T1000 (cell line): Measurements from ENCODE around the gene BTAF1.
"Not testable (repeated sequence)": the region's sequence is repeated elsewhere in the genome, so short reads cannot be mapped to it uniquely, and the experiment has no call there.

ENCODE experiments used
- DNase-seq: peaks from one replicate; lab custom pipeline; 2025; ENCODE audit warnings: mixed read lengths; lab: John Stamatoyannopoulos, UW

Gene BTAF1

DNA sequence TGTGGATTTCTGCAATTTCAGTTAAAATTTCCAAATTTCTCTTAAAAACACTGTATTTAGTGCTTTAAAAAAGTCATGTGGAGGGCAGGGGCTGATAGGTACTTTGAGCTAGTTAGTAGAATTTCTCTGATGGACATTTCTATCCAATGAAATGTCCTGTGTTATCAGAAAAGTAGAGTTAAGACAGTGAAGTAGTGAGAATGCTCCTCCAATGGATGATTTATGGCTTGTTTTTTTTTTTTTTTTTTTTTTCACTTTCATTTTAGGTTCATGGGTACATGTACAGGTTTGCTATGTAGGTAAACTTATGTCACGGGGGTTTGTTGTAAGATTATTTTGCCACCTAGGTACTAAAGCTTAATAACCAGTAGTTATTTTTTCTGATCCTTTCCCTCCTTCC, 55.0 kb downstream of the BTAF1 start:
- no peak for DNase-seq

DNA sequence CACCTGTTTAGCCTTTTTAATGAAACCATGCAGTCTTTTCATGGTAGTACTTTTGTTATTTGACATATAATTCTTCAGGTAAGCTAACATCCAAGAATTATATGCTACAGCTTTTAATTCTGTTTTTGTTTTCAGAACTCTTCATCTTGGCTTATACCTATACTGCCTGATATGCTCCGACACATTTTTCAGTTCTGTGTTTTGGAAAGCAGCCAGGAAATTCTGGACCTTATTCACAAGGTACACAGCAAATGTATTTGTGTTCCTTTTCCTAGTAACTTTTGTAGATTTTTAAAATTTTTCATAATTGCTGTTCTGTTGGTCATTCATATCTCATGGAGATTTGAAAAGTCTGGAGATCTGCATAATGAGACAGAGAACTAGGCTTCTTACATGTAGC, 56.7 kb downstream of the BTAF1 start:
- no peak for DNase-seq

DNA sequence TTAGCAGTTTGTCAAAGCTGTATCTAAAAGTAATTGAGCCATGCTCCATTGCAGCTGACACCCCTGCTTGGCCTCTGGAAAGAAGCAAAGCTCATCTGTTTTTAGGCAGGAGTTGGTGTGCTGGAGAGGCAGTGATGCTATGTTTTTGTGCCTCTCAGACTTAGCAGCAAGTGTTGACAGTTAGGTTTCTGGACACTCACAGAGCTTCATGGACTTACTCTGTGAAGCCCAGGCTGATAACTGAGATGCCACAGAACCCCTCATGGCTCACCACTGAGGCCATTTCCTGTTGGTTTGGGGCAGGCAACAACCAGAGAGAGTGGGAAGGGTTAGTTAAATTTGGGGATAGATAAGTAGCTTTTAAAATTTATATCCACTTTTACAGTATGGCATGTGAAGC, 59.8 kb downstream of the BTAF1 start:
- DNase-seq: no peak

DNA sequence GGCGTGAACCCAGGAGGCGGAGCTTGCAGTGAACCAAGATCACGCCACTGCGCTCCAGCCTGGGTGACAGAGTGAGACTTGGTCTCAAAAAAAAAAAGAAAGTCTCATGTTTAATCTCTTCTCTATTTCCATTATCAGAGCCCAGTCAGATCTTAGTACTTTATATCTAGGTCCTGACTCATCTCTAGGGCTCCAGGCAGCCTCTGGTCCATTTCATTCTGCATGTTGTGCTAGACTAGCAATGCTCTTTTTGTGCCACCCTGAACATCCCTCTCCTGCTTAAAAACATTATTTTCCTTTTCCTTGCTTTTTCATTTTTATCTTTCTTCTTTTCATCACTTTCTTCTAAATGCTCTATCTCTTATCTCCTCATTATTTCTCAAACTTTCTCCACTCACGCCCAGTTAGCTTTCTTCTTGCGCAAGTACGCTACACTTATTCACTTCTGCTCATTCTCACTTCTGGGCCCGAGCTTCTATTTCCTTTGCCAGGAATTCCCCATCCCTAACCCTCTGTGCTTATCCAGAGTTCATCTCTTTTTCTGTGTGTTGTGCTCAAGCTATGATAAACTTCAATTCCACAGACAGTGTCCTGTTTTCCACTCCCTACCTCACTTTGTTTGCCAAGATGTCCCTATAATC, 63.9 kb downstream of the BTAF1 start:
- DNase-seq: no peak

DNA sequence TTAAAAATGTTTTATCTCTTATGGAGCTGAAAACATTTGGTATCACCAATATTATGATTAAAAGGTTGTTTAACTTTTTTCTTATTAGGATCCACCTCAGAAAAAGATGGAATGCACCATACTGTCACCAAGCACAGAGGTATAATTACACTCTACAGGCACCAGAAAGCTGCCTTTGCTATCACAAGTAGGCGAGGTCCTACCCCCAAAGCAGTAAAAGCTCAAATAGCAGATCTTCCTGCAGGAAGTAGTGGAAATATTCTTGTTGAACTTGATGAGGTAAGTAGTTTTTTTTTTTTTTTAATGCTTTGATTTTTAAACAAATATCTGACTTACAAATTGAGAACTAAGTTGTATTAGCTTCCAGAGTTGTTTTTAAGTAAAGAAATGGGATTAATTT, 68.5 kb downstream of the BTAF1 start:
- no peak for DNase-seq

DNA sequence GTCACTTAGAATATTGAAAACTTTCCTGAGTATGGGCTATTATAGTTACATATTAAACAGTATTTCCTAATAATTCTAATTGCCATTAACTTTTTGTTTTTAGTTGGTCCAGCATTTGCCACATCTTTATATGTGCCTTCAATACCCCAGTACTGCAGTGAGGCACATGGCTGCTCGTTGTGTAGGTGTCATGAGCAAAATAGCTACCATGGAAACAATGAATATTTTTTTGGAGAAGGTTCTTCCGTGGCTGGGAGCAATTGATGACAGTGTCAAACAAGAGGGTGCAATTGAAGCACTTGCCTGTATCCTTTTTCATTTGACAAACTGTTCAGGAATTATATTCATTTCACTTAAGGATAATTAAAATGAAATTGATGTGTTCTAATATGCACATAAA, 72.7 kb downstream of the BTAF1 start:
- no peak for DNase-seq

DNA sequence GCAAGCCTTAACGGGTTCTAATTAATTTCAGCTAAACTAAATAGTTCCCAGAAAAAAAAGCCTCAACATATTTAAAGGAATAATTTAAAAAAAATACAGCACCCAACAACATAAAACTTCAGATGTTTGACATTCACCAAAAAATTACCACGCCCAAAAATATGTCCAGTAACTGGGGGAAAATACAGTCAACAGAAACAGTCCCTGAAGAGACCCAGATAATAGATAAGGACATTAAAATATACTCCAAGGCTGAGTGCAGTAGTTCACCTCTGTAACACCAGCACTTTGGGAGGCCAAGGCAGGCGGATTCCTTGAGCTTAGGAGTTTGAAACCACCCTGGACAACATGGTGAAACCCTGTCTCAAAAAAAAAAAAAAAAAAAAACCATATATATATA, 78.0 kb downstream of the BTAF1 start:
- no peak for DNase-seq

DNA sequence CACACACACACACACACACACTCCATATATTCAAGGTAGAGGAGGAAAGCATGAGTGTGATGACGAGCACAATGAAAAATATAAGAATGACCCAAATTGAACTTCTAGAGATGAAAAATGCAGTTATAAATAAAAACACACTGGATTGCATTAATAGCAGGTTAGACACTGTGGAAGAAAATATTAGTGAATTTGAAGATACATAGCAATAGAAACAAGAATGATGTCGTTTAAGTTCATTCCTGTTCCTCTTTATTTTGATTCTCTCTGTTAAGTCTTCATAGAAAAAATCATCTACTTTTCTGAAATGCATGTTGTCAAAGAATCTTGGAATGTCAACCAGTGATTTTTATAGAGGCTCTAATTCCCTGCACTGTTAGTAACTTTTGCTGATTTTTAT, 78.4 kb downstream of the BTAF1 start:
- no peak for DNase-seq

DNA sequence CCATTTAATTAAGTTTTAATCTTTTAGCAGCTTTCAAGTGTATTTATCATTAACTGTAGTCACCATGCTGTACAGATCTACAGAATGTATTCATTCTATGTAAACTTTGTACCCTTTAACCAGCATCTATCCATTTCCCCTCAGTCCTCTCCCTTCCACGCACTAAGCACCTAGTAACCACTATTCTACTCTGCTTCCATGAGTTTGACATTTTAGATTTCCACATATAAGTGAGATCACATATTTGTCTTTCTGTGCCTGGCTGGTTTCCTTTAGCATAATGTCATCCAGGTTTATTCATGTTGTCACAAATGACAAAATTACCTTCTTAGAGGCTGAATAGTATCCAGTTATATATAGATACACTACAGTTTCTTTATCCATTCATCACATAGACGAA, 79.7 kb downstream of the BTAF1 start:
- DNase-seq: no peak

DNA sequence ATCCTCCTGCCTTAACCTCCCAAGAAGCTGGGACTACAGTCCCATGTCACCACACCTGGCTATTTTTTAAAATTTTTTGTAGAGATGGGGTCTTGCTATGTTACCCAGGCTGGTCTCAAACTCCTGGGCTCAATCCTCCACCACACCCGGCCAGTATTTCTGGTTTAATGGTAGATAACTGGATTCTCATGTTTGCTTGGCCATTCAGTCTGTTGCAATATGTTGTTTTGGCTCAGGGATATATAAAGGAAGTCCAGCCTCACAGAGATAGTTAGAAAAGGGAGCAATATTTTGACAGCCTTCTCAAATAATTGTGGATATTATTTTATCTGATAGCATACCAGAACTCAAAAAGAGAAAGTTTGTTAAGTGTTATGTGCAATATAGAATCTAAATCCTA, 82.4 kb downstream of the BTAF1 start:
- DNase-seq: no peak

DNA sequence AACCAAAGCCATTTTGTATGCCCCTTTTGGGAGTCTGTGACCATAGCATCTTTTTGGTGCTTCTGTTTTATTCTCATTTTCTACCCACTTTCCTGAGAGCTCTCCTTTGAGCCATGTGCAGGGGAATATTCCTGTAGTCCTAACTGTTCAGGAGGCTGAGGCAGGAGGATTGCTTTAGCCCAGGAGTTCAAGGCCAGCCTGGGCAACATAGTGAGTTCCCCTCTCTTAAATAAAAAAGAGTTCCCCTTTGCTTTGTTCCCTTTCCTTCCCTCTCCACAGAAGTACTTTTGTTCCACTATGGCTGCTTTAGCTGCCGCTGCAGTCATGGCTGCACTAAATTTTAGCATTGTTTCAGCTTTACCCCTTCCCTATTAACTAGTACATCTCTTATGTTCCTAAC, 85.9 kb downstream of the BTAF1 start:
- DNase-seq: no peak

DNA sequence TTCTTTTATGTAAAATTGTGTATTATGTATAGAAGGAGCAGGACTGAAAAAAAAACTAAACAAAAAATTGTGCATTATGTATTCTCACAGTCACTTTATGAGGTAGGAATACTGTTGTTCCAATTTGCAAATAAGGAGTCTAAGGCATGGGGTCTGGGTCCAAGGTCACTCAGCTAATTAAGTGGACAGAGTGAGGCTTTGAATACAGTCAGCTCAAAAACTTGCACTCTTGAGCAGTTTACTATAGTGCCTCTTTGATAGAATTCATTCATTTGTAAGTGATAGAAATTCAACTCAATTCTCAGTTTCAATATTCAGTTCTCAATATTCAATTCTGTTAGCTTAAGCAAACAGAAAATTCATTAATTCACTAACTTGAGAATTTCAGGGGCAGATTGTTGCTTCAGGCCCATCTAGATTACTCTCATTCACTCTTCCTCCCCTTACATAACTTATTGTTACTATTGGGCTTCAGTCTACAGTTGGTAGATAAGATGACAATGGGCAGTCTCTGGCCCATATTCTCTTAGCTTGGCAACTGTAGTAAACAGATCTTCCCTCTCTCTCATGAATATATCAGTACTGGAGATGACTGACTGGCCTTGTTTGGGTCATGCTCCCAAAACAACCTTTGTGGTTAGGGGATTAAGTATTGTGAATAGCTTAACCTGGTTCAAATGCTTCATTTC, 86.6 kb downstream of the BTAF1 start:
- DNase-seq: no peak

DNA sequence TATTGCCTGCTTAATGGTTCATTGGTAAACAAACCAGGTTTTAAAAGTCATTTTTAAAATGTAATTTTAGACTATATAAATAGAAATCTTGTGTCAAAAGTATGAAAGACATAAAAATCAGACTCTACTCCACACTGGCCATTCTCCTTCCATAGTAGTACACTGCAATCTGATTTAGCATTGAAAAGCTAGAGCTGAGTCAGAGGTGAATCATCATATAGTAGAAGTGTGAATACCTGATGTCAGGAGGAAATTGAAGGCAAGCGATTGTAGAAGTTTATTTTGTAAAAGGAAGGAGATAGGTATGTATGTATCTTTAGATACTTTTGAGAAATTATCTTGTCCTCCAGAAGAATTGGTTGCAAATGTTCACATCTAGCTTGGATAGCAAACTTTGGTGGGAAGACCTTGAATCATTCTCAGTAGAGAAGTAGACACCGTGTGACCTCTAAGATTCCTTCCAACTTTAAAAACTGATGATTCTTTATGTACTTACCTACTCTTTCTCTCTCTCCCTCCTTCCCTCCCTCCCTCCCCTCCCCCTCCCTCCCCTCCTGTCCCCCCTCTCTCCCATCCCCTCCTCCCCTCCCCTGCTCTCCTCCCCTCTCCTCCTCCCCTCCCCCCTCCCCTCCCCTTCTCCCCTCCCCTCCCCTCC, 88.1 kb downstream of the BTAF1 start:
- no peak for DNase-seq

DNA sequence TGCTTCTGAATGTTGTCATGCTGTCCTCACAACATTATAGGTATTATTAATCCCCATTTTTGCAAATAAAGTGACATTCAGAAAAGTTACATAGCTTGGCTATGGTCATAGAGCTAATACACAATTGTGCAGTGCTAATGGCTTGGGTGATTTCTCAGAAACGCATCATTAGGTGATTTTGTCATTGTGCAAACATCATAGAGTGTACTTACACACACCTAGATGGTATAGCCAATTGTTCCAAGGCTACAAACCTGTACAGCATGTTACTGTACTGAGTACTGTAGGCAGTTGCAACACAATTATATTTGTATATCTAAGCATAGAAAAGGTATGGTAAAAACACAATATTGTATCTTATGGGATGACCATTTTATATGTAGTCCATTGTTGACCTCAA, 91.0 kb downstream of the BTAF1 start:
- DNase-seq: no peak

DNA sequence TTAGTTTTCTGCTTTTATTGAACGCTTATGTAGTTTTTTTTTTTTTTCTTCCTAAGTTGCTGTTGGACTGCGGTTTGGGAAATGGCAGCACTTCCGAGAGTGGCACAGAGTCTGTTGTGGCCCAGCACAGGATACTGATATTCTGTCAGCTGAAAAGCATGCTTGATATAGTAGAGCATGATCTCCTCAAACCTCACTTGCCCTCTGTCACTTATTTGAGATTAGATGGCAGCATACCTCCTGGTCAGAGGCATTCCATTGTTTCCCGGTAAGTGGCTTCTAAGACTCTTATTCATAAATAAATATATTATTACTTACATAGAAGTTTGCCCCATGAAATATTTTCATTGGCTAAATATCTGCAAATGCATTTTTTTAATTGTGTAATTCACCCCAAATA, 101.1 kb downstream of the BTAF1 start:
- no peak for DNase-seq

DNA sequence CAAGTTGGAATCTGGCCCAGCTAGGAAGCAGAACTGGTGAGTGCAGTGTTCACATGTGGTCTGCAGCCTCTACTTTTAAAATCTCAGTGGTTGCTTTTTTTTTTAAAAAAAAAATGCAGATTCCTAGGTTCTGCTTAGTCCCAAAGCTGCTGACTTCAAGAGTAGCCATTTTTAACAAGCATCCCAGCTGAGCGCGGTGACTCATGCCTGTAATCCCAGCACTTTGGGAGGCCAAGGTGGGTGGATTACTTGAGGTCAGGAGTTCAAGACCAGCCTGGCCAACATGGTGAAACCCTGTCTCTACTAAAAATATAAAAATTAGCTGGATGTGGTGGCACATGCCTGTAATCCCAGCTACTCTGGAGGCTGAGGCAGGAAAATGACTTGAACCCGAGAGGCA, 101.8 kb downstream of the BTAF1 start:
- DNase-seq: not testable (repeated sequence)

DNA sequence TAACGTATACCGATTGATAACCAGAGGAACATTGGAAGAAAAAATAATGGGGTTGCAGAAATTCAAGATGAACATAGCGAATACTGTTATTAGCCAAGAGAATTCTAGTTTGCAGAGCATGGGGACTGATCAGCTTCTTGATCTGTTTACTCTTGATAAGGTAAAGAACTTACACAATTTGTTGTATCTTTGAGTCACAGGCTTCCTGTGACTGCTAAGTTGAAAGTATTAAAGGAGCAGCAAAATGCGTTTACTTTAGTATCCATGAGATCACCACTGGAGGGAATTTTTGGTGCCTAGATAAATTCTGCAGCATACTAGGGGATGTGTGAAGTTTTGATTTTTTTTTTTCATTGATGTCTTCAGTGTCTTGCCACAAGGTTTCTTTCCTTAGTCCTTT, 103.6 kb downstream of the BTAF1 start:
- no peak for DNase-seq

DNA sequence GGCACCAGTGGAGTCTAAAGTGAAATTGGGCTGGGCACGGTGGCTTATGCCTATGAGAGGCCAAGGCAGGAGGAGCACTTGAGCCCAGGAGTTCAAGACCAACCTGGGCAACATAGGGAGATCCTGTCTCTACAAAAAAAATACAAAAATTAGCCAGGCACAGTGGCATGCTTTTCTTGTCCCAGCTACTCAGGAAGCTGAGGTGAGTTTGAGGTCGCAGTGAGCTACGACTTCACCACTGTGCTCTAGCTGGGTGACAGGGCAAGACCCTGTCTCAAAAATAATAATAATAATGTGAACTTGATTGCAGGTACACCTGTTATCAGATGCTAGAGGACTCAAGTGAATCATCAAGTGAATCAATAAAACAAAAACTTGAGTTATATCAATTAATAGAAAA, 108.0 kb downstream of the BTAF1 start:
- DNase-seq: no peak

DNA sequence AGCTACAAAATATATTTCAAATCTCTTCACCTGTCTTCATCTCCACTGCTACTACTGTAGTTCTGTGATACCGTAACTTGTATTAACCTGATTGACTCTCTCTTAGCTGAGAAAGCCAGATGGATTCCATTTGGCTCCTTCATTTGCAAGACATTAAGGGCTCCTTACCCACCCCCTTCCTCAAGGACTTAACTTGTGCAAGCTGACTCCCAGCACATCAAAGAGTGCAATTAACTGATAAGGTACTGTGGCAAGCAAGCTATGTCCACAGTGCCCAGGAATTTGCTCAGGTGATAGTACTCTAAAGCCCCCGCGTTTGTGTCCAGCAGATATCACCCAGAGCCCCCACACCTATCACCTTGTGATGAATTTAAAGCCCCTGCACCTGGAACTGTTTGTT, 109.5 kb downstream of the BTAF1 start:
- DNase-seq: not testable (repeated sequence)

DNA sequence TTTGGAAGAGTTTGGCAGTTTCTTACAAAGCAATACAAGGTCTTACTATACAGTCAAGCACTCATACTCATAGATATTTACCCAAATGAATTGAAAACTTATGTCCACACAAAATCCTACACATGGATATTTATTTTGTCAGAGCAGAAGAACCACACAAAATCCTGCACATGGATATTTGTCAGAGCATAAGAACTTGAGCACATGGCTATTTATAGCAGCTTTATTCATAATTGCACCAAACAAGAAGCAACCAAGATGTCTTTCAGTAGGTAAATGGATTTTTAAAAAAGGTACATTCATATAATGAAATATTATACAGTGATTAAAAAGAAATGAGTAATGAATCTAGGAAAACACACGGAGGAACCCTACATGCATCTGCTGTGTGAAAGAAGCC, 115.4 kb downstream of the BTAF1 start:
- DNase-seq: no peak

DNA sequence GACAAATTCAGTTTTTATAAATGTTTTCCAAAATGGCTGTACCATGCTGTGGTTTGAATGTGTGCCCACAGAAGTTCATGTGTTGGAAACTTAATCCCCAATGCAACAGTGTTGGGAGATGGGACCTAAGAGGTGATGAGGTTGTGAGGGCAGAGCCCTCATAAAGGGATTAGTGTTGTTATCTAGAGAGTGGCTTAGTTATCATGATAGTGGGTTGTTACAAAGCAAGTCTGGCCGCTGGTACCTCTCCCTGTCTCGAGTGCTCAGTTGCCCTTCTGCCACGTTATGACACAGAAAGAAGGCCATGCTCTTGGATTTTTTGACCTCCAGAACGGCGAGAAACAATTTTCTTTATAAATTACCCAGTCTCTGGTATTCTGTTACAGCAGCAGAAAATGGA, 119.0 kb downstream of the BTAF1 start:
- DNase-seq: no peak

DNA sequence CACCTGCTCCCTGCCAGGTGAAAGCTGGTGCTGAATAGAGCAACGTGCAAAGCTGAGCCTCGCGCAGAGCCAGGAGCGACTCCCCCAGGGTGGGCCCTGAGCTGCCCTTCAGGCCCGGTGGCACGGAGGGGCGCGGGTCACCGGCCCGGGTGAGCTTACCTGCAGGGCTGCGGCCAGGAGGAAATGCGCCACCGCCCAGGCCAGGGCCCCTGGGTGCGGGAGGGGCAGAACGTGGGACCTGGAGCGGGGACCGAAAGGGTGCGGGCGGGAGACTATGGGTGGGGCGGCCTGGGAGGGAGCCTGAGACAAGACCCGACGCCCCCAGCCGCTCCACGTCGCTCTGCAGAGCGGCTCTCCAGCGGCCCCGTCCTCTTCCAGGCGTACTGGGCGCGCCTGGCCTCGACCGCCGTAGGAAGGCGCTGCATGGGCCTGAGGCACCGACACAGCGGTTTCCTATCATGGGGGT, 122.1 kb downstream of the BTAF1 start:
- DNase-seq: no peak

DNA sequence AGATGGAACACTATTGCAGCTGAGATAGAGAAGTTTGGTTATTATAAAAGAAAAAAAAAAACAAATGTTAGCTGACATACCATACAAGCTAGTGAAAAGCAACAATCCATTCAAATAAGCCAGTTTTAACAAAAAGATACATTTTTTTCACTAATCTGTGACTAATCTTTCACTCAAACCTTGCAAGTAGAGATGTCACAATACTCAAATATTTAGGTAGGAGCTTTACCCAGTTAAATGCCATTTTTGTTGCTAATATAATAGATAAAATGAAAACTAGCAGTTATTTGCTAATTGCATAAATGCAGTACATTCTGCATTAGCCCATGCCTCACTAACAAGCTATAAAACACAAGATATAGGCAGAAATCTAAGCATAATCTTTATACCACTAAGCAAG, 123.6 kb downstream of the BTAF1 start:
- no peak for DNase-seq

DNA sequence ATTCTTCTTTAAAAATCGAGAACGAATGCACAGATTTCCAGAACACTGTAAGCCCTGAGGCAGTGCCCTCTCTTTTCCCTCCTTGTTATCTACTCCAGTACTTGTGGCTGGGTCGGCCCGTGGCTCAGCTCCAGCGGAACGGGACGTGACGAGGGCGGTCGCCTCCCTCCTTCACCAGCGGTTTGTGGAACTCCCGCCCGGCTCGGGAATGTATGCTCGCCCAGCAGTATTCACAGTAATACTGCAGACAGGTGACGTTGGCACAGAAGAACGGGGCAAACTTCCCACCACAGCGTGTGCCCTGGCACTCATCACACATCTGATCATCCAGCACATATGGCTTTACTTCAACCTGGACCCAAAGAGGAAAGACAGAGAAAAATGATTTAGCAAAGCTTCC, 128.5 kb downstream of the BTAF1 start:
- no peak for DNase-seq
